IMR-90 (cell line): Measurements from ENCODE around the gene MAPRE2. TPM values are rescaled to one million over a fixed set of nuclear protein-coding genes. Genes with fewer than 3 reads are reported as not detected.

Source experiments
- ATAC-seq: fragments of 200-7000 bp; cut with Tn5 transposase; 2 replicates; pipeline ENCODE4 v1.9.1; 2020; ENCODE audit warnings: low read depth, mild to moderate bottlenecking, moderate library complexity
- BruUV-seq: library from RNA; stranded (reverse); fragments of 400-500 nt; replicated peaks from 2 replicates; lab custom pipeline; 2021; lab: Mats Ljungman, UMichigan
- CTCF ChIA-PET: fragments of 300-600 bp; formaldehyde crosslinking; extraction: SDS; loops from one replicate; lab custom pipeline; 2021; ENCODE audit warnings: antibody characterized with exemption; lab: Yijun Ruan, JAX
- POLR2A ChIA-PET: fragments of 300-600 bp; sonication (Branson Sonifier 250); formaldehyde crosslinking; loops from one replicate; lab custom pipeline; 2022; ENCODE audit warnings: antibody characterized with exemption; ENCODE audit not compliant: unreplicated experiment; lab: Charles Lee
- DNase-seq: peaks from one replicate; pipeline ENCODE4 v3.0.0; 2013
- H2AFZ ChIP-seq: replicated peaks from 2 replicates; pipeline ENCODE3; 2013; ENCODE audit warnings: low read length, mild to moderate bottlenecking; ENCODE audit not compliant: poor library complexity
- H2AK5ac ChIP-seq: 2 replicates; pipeline ENCODE4 v1.6.1; 2013; ENCODE audit warnings: low read depth, low read length, inconsistent platforms
- H2AK9ac ChIP-seq: replicated peaks from 2 replicates; pipeline ENCODE3; 2013; ENCODE audit warnings: mild to moderate bottlenecking, low read depth, low read length, moderate library complexity; ENCODE audit not compliant: poor library complexity
- H2BK120ac ChIP-seq: 2 replicates; pipeline ENCODE4 v1.6.1; 2013; ENCODE audit warnings: low read depth, low read length, inconsistent platforms
- H2BK15ac ChIP-seq: 3 replicates; pipeline ENCODE4 v1.6.1; 2013; ENCODE audit warnings: low read depth, low read length, inconsistent platforms
- H2BK20ac ChIP-seq: 2 replicates; pipeline ENCODE4 v1.6.1; 2013; ENCODE audit warnings: low read depth, mild to moderate bottlenecking, inconsistent platforms, low read length, moderate library complexity
- H2BK5ac ChIP-seq: 2 replicates; pipeline ENCODE4 v1.6.1; 2013; ENCODE audit warnings: mild to moderate bottlenecking, low read depth, low read length, inconsistent platforms; ENCODE audit not compliant: poor library complexity, severe bottlenecking
- H3K14ac ChIP-seq: replicated peaks from 2 replicates; pipeline ENCODE4 v1.6.1; 2013; ENCODE audit warnings: low read depth, low read length, inconsistent platforms
- H3K18ac ChIP-seq: 2 replicates; pipeline ENCODE4 v1.6.1; 2013; ENCODE audit warnings: low read depth, low read length, control low read depth
- H3K23ac ChIP-seq: 2 replicates; pipeline ENCODE4 v1.6.1; 2013; ENCODE audit warnings: low read depth, low read length, inconsistent platforms
- H3K27ac ChIP-seq: 2 replicates; pipeline ENCODE4 v1.5.1; 2013; ENCODE audit warnings: mild to moderate bottlenecking, control low read depth, low read length; ENCODE audit not compliant: insufficient read depth
- H3K27me3 ChIP-seq: 2 replicates; pipeline ENCODE4 v1.6.1; 2013; ENCODE audit warnings: low read length; ENCODE audit not compliant: control insufficient read depth, insufficient read depth
- H3K36me3 ChIP-seq: 2 replicates; pipeline ENCODE4 v1.6.1; 2013; ENCODE audit warnings: low read length, mixed read lengths; ENCODE audit not compliant: control insufficient read depth, insufficient read depth
- H3K4ac ChIP-seq: 2 replicates; pipeline ENCODE4 v1.6.1; 2013; ENCODE audit warnings: low read depth, low read length, inconsistent platforms
- H3K4me1 ChIP-seq: 2 replicates; pipeline ENCODE4 v1.6.1; 2013; ENCODE audit warnings: low read length, mixed read lengths; ENCODE audit not compliant: control insufficient read depth, insufficient read depth
- H3K4me2 ChIP-seq: 2 replicates; pipeline ENCODE4 v1.6.1; 2013; ENCODE audit warnings: low read depth, mild to moderate bottlenecking, control low read depth, low read length, moderate library complexity
- H3K4me3 ChIP-seq: 2 replicates; pipeline ENCODE4 v1.5.1; 2013; ENCODE audit warnings: low read depth, mild to moderate bottlenecking, control low read depth, low read length, moderate library complexity; ENCODE audit not compliant: insufficient read depth
- H3K56ac ChIP-seq: 2 replicates; pipeline ENCODE4 v1.6.1; 2013; ENCODE audit warnings: low read length, inconsistent platforms; ENCODE audit not compliant: insufficient read depth; ENCODE audit errors: extremely low read depth
- H3K79me1 ChIP-seq, 2 experiments: 2 replicates each; pipeline ENCODE4 v1.6.1; 2013; ENCODE audit warnings: low read length in 2 of 2, inconsistent platforms in 1 of 2, low read depth in 1 of 2
- H3K9ac ChIP-seq: 2 replicates; pipeline ENCODE4 v1.6.1; 2013; ENCODE audit warnings: low read depth, low read length, control low read depth
- H3K9me1 ChIP-seq: 2 replicates; pipeline ENCODE4 v1.6.1; 2013; ENCODE audit warnings: low read length, inconsistent platforms; ENCODE audit not compliant: insufficient read depth
- H3K9me3 ChIP-seq: 2 replicates; pipeline ENCODE4 v1.6.1; 2013; ENCODE audit warnings: low read length; ENCODE audit not compliant: control insufficient read depth, insufficient read depth
- H4K20me1 ChIP-seq: 2 replicates; pipeline ENCODE4 v1.6.1; 2013; ENCODE audit warnings: low read length, inconsistent platforms; ENCODE audit not compliant: insufficient read depth
- H4K5ac ChIP-seq: 2 replicates; pipeline ENCODE4 v1.6.1; 2013; ENCODE audit warnings: mild to moderate bottlenecking, low read depth, low read length, control low read depth
- H4K8ac ChIP-seq, 2 experiments: 2 replicates each; pipeline ENCODE4 v1.6.1; 2013; ENCODE audit warnings: low read depth in 2 of 2, low read length in 2 of 2, control low read depth in 1 of 2, inconsistent platforms in 1 of 2
- H4K91ac ChIP-seq: 2 replicates; pipeline ENCODE4 v1.6.1; 2013; ENCODE audit warnings: low read depth, low read length, inconsistent platforms; ENCODE audit not compliant: insufficient read depth
- CTCF ChIP-seq: conservative IDR thresholded peaks from 2 replicates; pipeline ENCODE4 v1.5.1; 2012; ENCODE audit warnings: mild to moderate bottlenecking, low read depth, low read length, improper control_type of control experiment
- WGBS, 2 experiments: methylation state at CpG; one replicate each; pipeline versions ENCODE4 v1.1.5 to v1.1.7; 2013; ENCODE audit warnings: missing lambda C conversion rate in 2 of 2; ENCODE audit not compliant: insufficient read length in 1 of 2; ENCODE audit errors: extremely low coverage in 2 of 2; 5-methylcytosine and 5-hydroxymethylcytosine counted together
- dilution Hi-C: fragments of 300-500 bp; cut with HindIII; formaldehyde crosslinking; loops from one replicate; pipeline ENCODE4 v1.14.3; 2018; ENCODE audit warnings: low sequenced_read_pairs; ENCODE audit not compliant: unreplicated experiment
- in situ Hi-C: fragments of 300-500 bp; cut with MboI; formaldehyde crosslinking; loops from 3 replicates; pipeline ENCODE4 v1.14.3; 2019; ENCODE audit warnings: low sequenced_read_pairs, inconsistent platforms, mixed read lengths
- intact Hi-C: fragments of 100-400 bp; cut with micrococcal nuclease; formaldehyde crosslinking; loops from 2 replicates; pipeline ENCODE4 v1.10.0; 2022
- polyA plus RNA-seq, 3 experiments: library from polyadenylated mRNA; depleted of rRNA; stranded (reverse); fragments of >200 nt; gene quantifications; 2 replicates each; pipeline ENCODE4 v1.2.3, GENCODE V29; 2012; ENCODE audit warnings: low replicate concordance in 1 of 3
- total RNA-seq: library from RNA; depleted of rRNA; stranded (reverse); fragments of >200 nt; gene quantifications from 2 replicates; pipeline ENCODE4 v1.2.3, GENCODE V29; 2012

The MAPRE2 gene
- total and polyA plus RNA-seq, 2 of the 4 experiments (the other 2 are of a cell fraction) = 19.6 to 23.8 TPM

GRCh38 chr18:35122586-35123224 lies 81.5 kb downstream of the MAPRE2 start:
- BruUV-seq = no TSS peak
- ChIA-PET POLR2A (interaction anchor here (0.6 kb wide), 1 partner anchor 238 kb away, joined by 3 read pairs; no protein-coding TSS in a partner anchor), CTCF (interaction anchor here (1.2 kb wide), 1 partner anchor 17 kb away, joined by 8 read pairs; no protein-coding TSS in a partner anchor)

More at GRCh38 chr18:35122586-35123224, 81.5 kb downstream of the MAPRE2 start:
- WGBS, 2 experiments = 73% methylated on average over 6 of the region's 15 CpGs; no CpG with 5 or more reads in 1 of the 2 experiments
- dilution Hi-C loops (no loop called here), in situ Hi-C loops (no loop called here), intact Hi-C loops (no loop called here)
- Histone ChIP-seq H3K56ac (no peak overlapping the region), H4K91ac (no peak overlapping the region), H2BK15ac (no peak overlapping the region), H3K36me3 (peaks cover 3% of the 10 kb centered on the region; the same call in 1 of the 2 replicates), H3K9ac (no peak overlapping the region), H4K5ac (no peak overlapping the region), H3K27me3 (no peaks in the 10 kb centered on the region), H2AK9ac (no peak overlapping the region), H2AK5ac (no peak overlapping the region), H2BK5ac (no peak overlapping the region), H3K18ac (no peak overlapping the region), H2BK20ac (no peak overlapping the region), H4K20me1 (no peaks in the 10 kb centered on the region), H3K23ac (no peak overlapping the region), H3K4me3 (no peak overlapping the region), H2AFZ (no peak overlapping the region), H4K8ac (no peak overlapping the region), H3K79me1 (peaks cover 0 to 10% of the 10 kb centered on the region in 2 experiments; a peak in 1 of 4 replicates), H3K9me1 (peaks cover 6% of the 10 kb centered on the region; the same call in 1 of the 2 replicates), H3K4me1 (peaks cover 6% of the 10 kb centered on the region), H3K9me3 (no peaks in the 10 kb centered on the region), H3K4me2 (no peak overlapping the region), H3K14ac (no peak overlapping the region), H3K27ac (no peak overlapping the region), H2BK120ac (no peak overlapping the region), H3K4ac (no peak overlapping the region)
- ATAC-seq (no peak), DNase-seq (no peak)
- no peak for TF ChIP-seq CTCF
